NT2/D1 (cell line): ENCODE measurements around the gene GABBR2.

Experiments used
- DNase-seq: peaks from one replicate; pipeline ENCODE4 v3.0.0-alpha.2; 2011; ENCODE audit warnings: low read depth, low spot score
- H3K27me3 ChIP-seq: 2 replicates; pipeline ENCODE4 v1.6.0; 2011; ENCODE audit warnings: mild to moderate bottlenecking; ENCODE audit not compliant: insufficient read length, insufficient read depth
- H3K36me3 ChIP-seq: 2 replicates; pipeline ENCODE4 v1.6.1; 2011; ENCODE audit warnings: mild to moderate bottlenecking, low read length, mixed read lengths; ENCODE audit not compliant: insufficient read depth, insufficient read length
- H3K4me1 ChIP-seq: 2 replicates; pipeline ENCODE4 v1.5.1; 2011; ENCODE audit not compliant: insufficient read depth, insufficient read length
- H3K4me3 ChIP-seq: 2 replicates; pipeline ENCODE4 v1.5.1; 2011; ENCODE audit warnings: low read depth; ENCODE audit not compliant: insufficient read length
- H3K9ac ChIP-seq: 2 replicates; pipeline ENCODE4 v1.6.0; 2011; ENCODE audit warnings: low read depth; ENCODE audit not compliant: insufficient read length
- H3K9me3 ChIP-seq: 2 replicates; pipeline ENCODE4 v1.5.1; 2011; ENCODE audit warnings: mild to moderate bottlenecking, low read length; ENCODE audit not compliant: insufficient read depth
- SUZ12 ChIP-seq: IDR thresholded peaks from 2 replicates; pipeline ENCODE4 v1.6.1; 2011; ENCODE audit not compliant: insufficient read length, insufficient read depth; ENCODE audit errors: extremely low read depth
- YY1 ChIP-seq: IDR thresholded peaks from 2 replicates; pipeline ENCODE4 v1.6.1; 2011; ENCODE audit not compliant: insufficient read length, insufficient read depth
- ZNF274 ChIP-seq: IDR thresholded peaks from 2 replicates; pipeline ENCODE4 v1.6.1; 2011; ENCODE audit warnings: mild to moderate bottlenecking, low read depth, low read length

GABBR2 gene

GRCh38 chr9:98583417-98583816 lies 125.3 kb downstream of the GABBR2 start:
- no peak overlapping the region for H3K4me3 ChIP-seq
- no peaks in the 10 kb centered on the region for H3K9me3 ChIP-seq
- H3K4me1 ChIP-seq: no peaks in the 10 kb centered on the region
- TF ChIP-seq SUZ12: no peak
- no peak for TF ChIP-seq YY1
- TF ChIP-seq ZNF274: no peak
- no peak overlapping the region for H3K9ac ChIP-seq
- H3K27me3 ChIP-seq: no peaks in the 10 kb centered on the region
- H3K36me3 ChIP-seq: no peaks in the 10 kb centered on the region
- no peak for DNase-seq

- no peak for DNase-seq
- no peak overlapping the region for H3K4me3 ChIP-seq
- H3K9ac ChIP-seq: no peak overlapping the region
- TF ChIP-seq ZNF274 (no peak), YY1 (no peak), SUZ12 (no peak)
- H3K36me3 ChIP-seq: no peaks in the 10 kb centered on the region
- no peaks in the 10 kb centered on the region for H3K4me1 ChIP-seq
- H3K9me3 ChIP-seq: no peaks in the 10 kb centered on the region
- H3K27me3 ChIP-seq: no peaks in the 10 kb centered on the region
Observed at GRCh38 chr9:98580956-98581355, 127.8 kb downstream of the GABBR2 start.

- TF ChIP-seq YY1 (no peak), SUZ12 (no peak), ZNF274 (no peak)
- Histone ChIP-seq H3K4me3 (no peak overlapping the region), H3K9me3 (no peaks in the 10 kb centered on the region), H3K4me1 (peaks cover 6% of the 10 kb centered on the region), H3K9ac (no peak overlapping the region), H3K36me3 (no peaks in the 10 kb centered on the region), H3K27me3 (no peaks in the 10 kb centered on the region)
- no peak for DNase-seq
Observed at GRCh38 chr9:98579700-98580099, 129.0 kb downstream of the GABBR2 start.

GRCh38 chr9:98577446-98577845 lies 131.3 kb downstream of the GABBR2 start:
- Histone ChIP-seq H3K9ac (no peak overlapping the region), H3K4me1 (peaks cover 6% of the 10 kb centered on the region), H3K36me3 (no peaks in the 10 kb centered on the region), H3K27me3 (no peaks in the 10 kb centered on the region), H3K4me3 (no peak overlapping the region), H3K9me3 (no peaks in the 10 kb centered on the region)
- TF ChIP-seq ZNF274 (no peak), SUZ12 (no peak), YY1 (no peak)
- DNase-seq: no peak

GRCh38 chr9:98576859-98577258 lies 131.9 kb downstream of the GABBR2 start:
- Histone ChIP-seq H3K4me3 (no peak overlapping the region), H3K9ac (no peak overlapping the region), H3K9me3 (no peaks in the 10 kb centered on the region), H3K27me3 (no peaks in the 10 kb centered on the region), H3K36me3 (no peaks in the 10 kb centered on the region), H3K4me1 (peaks cover 6% of the 10 kb centered on the region)
- DNase-seq: no peak
- TF ChIP-seq YY1 (no peak), SUZ12 (no peak), ZNF274 (no peak)

GRCh38 chr9:98576354-98576753 lies 132.4 kb downstream of the GABBR2 start:
- Histone ChIP-seq H3K36me3 (no peaks in the 10 kb centered on the region), H3K27me3 (no peaks in the 10 kb centered on the region), H3K9me3 (no peaks in the 10 kb centered on the region), H3K4me3 (no peak overlapping the region), H3K9ac (no peak overlapping the region), H3K4me1 (peaks cover 6% of the 10 kb centered on the region)
- DNase-seq: no peak
- TF ChIP-seq ZNF274 (no peak), SUZ12 (no peak), YY1 (no peak)

- Histone ChIP-seq H3K36me3 (no peaks in the 10 kb centered on the region), H3K9ac (no peak overlapping the region), H3K27me3 (no peaks in the 10 kb centered on the region), H3K4me3 (no peak overlapping the region), H3K4me1 (peaks cover 6% of the 10 kb centered on the region), H3K9me3 (no peaks in the 10 kb centered on the region)
- DNase-seq: no peak
- TF ChIP-seq SUZ12 (no peak), YY1 (no peak), ZNF274 (no peak)
Observed at GRCh38 chr9:98575379-98576346, 133.1 kb downstream of the GABBR2 start.
